B cell (primary cell): ENCODE measurements around the gene DCUN1D1. TPM values are rescaled to one million over a fixed set of nuclear protein-coding genes. Genes with fewer than 3 reads are reported as not detected.

Experiments used
- ATAC-seq: fragments of 200-7000 bp; cut with Tn5 transposase; one replicate; pipeline ENCODE4 v1.10.0; 2021; ENCODE audit warnings: low read depth, mild to moderate bottlenecking, moderate number of reproducible peaks, moderate library complexity
- CTCF ChIA-PET: fragments of 350-600 bp; sonication (Branson Sonifier 250); formaldehyde crosslinking; loops from one replicate; lab custom pipeline; 2021; ENCODE audit warnings: antibody characterized with exemption, inconsistent platforms; lab: Charles Lee
- POLR2A ChIA-PET: fragments of 350-600 bp; sonication (Branson Sonifier 250); formaldehyde crosslinking; loops from one replicate; lab custom pipeline; 2021; ENCODE audit warnings: antibody characterized with exemption; lab: Charles Lee
- DNase-seq: peaks from one replicate; pipeline ENCODE4 v3.0.0; 2013
- H2AFZ ChIP-seq: 2 replicates; pipeline ENCODE4 v1.6.1; 2012; ENCODE audit warnings: mild to moderate bottlenecking, low read depth, low read length; ENCODE audit not compliant: insufficient read depth, poor library complexity, severe bottlenecking
- H3K27ac ChIP-seq, 2 donors: 1 replicate in 1 of 2; 2 replicates in 1 of 2; pipeline ENCODE4 v1.5.1; 2012 to 2013; ENCODE audit warnings: low read length in 2 of 2, mild to moderate bottlenecking in 2 of 2, moderate library complexity in 1 of 2
- H3K27me3 ChIP-seq, 4 experiments: fragments of 200-600 bp in 1 of 4; sonication (generic) in 1 of 4; replicated peaks in 1 of 4; 1 replicate in 2 of 4; 2 replicates in 2 of 4; pipeline versions ENCODE4 v1.6.1 to v1.7.0; 2013 to 2016; ENCODE audit warnings: low read length in 3 of 4, mild to moderate bottlenecking in 2 of 4, mixed read lengths in 1 of 4, moderate library complexity in 1 of 4; ENCODE audit not compliant: insufficient read depth in 4 of 4, control insufficient read depth in 3 of 4; ENCODE audit errors: control extremely low read depth in 1 of 4
- H3K36me3 ChIP-seq, 2 experiments: replicated peaks in 1 of 2; 1 replicate in 1 of 2; 2 replicates in 1 of 2; pipeline versions ENCODE4 v1.6.1 to v1.7.1; 2013; ENCODE audit warnings: low read length in 1 of 2; ENCODE audit not compliant: insufficient read depth in 2 of 2, control insufficient read depth in 1 of 2; ENCODE audit errors: control extremely low read depth in 1 of 2, extremely low read depth in 1 of 2
- H3K4me1 ChIP-seq, 2 donors: fragments of 200-600 bp in 1 of 2; sonication (generic) in 1 of 2; 1 replicate in 1 of 2; 2 replicates in 1 of 2; pipeline versions ENCODE4 v1.5.1 to v1.6.1; 2013 to 2017; ENCODE audit warnings: low read length in 2 of 2; ENCODE audit not compliant: control insufficient read depth in 2 of 2, insufficient read depth in 2 of 2
- H3K4me2 ChIP-seq: replicated peaks from 2 replicates; pipeline ENCODE3; 2012; ENCODE audit warnings: mild to moderate bottlenecking, low read depth, low read length; ENCODE audit not compliant: poor library complexity, severe bottlenecking
- H3K4me3 ChIP-seq, 5 experiments: fragments of 200-600 bp in 1 of 5; sonication (generic) in 1 of 5; 1 replicate in 3 of 5; 2 replicates in 2 of 5; pipeline versions ENCODE4 v1.5.1 to v1.7.0; 2011 to 2016; ENCODE audit warnings: low read length in 4 of 5, mild to moderate bottlenecking in 4 of 5, low read depth in 2 of 5, control low read depth in 1 of 5, moderate library complexity in 1 of 5; ENCODE audit not compliant: insufficient read depth in 1 of 5; ENCODE audit errors: control extremely low read depth in 1 of 5, extremely low read depth in 1 of 5
- H3K79me2 ChIP-seq: fragments of 200-600 bp; sonication (generic); one replicate; pipeline ENCODE4 v1.6.0; 2016; ENCODE audit warnings: low read length; ENCODE audit not compliant: control insufficient read depth, insufficient read depth
- H3K9ac ChIP-seq: fragments of 200-600 bp; sonication (generic); 2 replicates; pipeline ENCODE4 v1.6.1; 2017; ENCODE audit warnings: mild to moderate bottlenecking, low read length, moderate library complexity
- H3K9me3 ChIP-seq, 3 donors: one replicate each; pipeline versions ENCODE4 v1.6.1 to v1.7.1; 2013; ENCODE audit warnings: low read length in 2 of 3; ENCODE audit not compliant: control insufficient read depth in 2 of 3, insufficient read depth in 1 of 3; ENCODE audit errors: control extremely low read depth in 1 of 3
- H4K20me1 ChIP-seq: 2 replicates; pipeline ENCODE4 v1.6.0; 2012; ENCODE audit warnings: mild to moderate bottlenecking, low read length; ENCODE audit not compliant: insufficient read depth, control insufficient read depth, poor library complexity, severe bottlenecking
- H3K27ac Mint-ChIP-seq: one replicate; pipeline ENCODE4 v1.8.0; 2021; ENCODE audit warnings: mixed read lengths
- H3K27me3 Mint-ChIP-seq: one replicate; pipeline ENCODE4 v1.8.0; 2021; ENCODE audit warnings: mixed read lengths
- H3K4me1 Mint-ChIP-seq: one replicate; pipeline ENCODE4 v1.8.0; 2021; ENCODE audit warnings: mixed read lengths
- H3K4me3 Mint-ChIP-seq: one replicate; pipeline ENCODE4 v1.8.0; 2021; ENCODE audit warnings: mixed read lengths
- H3K9me3 Mint-ChIP-seq: one replicate; pipeline ENCODE4 v1.8.0; 2022; ENCODE audit warnings: mixed read lengths; ENCODE audit not compliant: insufficient read depth
- CTCF ChIP-seq: fragments of 200-600 bp; IDR thresholded peaks from one replicate; pipeline ENCODE4 v1.8.0; 2022; ENCODE audit warnings: antibody characterized with exemption, mild to moderate bottlenecking
- EZH2 ChIP-seq: IDR thresholded peaks from 2 replicates; pipeline ENCODE4 v1.6.1; 2012; ENCODE audit warnings: borderline replicate concordance, low read depth, mild to moderate bottlenecking, moderate library complexity, low read length; ENCODE audit not compliant: insufficient read depth, poor library complexity, severe bottlenecking
- WGBS: methylation state at CpG from one replicate; pipeline ENCODE4 v1.1.5; 2013; ENCODE audit warnings: missing lambda C conversion rate; ENCODE audit not compliant: insufficient coverage; 5-methylcytosine and 5-hydroxymethylcytosine counted together
- intact Hi-C: fragments of 100-400 bp; cut with micrococcal nuclease; formaldehyde crosslinking; loops from one replicate; pipeline ENCODE4 v1.10.0; 2022
- polyA plus RNA-seq: library from polyadenylated mRNA; depleted of rRNA; stranded (reverse); fragments of >200 nt; gene quantifications from 2 replicates; pipeline ENCODE4 v1.2.3, GENCODE V29; 2012
- total RNA-seq, 2 donors: library from RNA; stranded (reverse); fragments of 120-200 nt in 1 of 2; gene quantifications; 1 replicate in 1 of 2; 2 replicates in 1 of 2; pipeline versions ENCODE4 v1.2.3 to v1.2.4, GENCODE V29; 2013 to 2022

The DCUN1D1 gene
- total and polyA plus RNA-seq, 2 donors (not counting 1 experiment from before 2014, with no cell fraction given) = 3.7 to 35.5 TPM

- no peaks in the 10 kb centered on the region for H3K4me1 Mint-ChIP-seq
- H3K27me3 Mint-ChIP-seq = no peaks in the 10 kb centered on the region
- no peak overlapping the region for H3K9ac ChIP-seq
- no peak for TF ChIP-seq EZH2
- TF ChIP-seq CTCF = no peak
- no peak overlapping the region for H3K4me2 ChIP-seq
- CTCF ChIA-PET = interaction anchor here (1.7 kb wide), 1 partner anchor 364 kb away, joined by 4 read pairs; no protein-coding TSS in a partner anchor
- H3K4me3 ChIP-seq = no peak overlapping the region
- H4K20me1 ChIP-seq = no peaks in the 10 kb centered on the region
- POLR2A ChIA-PET = no interaction called here
- no peaks in the 10 kb centered on the region for H3K4me1 ChIP-seq
- intact Hi-C loops = no loop called here
- ATAC-seq (no peak), DNase-seq (no peak)
- peaks cover 0 to 57% of the 10 kb centered on the region in 2 experiments for H3K36me3 ChIP-seq
- no peak overlapping the region for H3K4me3 Mint-ChIP-seq
- H3K27me3 ChIP-seq = no peaks in the 10 kb centered on the region
- WGBS = no CpG with 5 or more reads among the region's 3 CpGs
- no peak overlapping the region for H3K27ac ChIP-seq
- no peaks in the 10 kb centered on the region for H3K9me3 Mint-ChIP-seq
- H3K9me3 ChIP-seq = no peaks in the 10 kb centered on the region
- no peaks in the 10 kb centered on the region for H3K79me2 ChIP-seq
- no peak overlapping the region for H3K27ac Mint-ChIP-seq
- H2AFZ ChIP-seq = no peak overlapping the region
These were observed 38.3 kb upstream of the DCUN1D1 start for GRCh38 chr3:183018421-183019192.

- peaks cover 2 to 37% of the 10 kb centered on the region in 2 experiments for H3K36me3 ChIP-seq
- WGBS = no CpG with 5 or more reads among the region's 2 CpGs
- intact Hi-C loops = no loop called here
- no peaks in the 10 kb centered on the region for H3K4me1 ChIP-seq
- no peaks in the 10 kb centered on the region for H3K79me2 ChIP-seq
- no peak overlapping the region for H3K4me3 Mint-ChIP-seq
- H3K9me3 ChIP-seq = no peaks in the 10 kb centered on the region
- no peak overlapping the region for H3K4me3 ChIP-seq
- ChIA-PET CTCF (no interaction called here), POLR2A (no interaction called here)
- no peaks in the 10 kb centered on the region for H3K4me1 Mint-ChIP-seq
- H3K27ac ChIP-seq = no peak overlapping the region
- no peak overlapping the region for H2AFZ ChIP-seq
- no peak overlapping the region for H3K9ac ChIP-seq
- no peaks in the 10 kb centered on the region for H3K9me3 Mint-ChIP-seq
- no peaks in the 10 kb centered on the region for H3K27me3 ChIP-seq
- H3K4me2 ChIP-seq = no peak overlapping the region
- no peak overlapping the region for H3K27ac Mint-ChIP-seq
- no peak for TF ChIP-seq CTCF
- no peak for TF ChIP-seq EZH2
- DNase-seq = no peak
- ATAC-seq = no peak
- H3K27me3 Mint-ChIP-seq = no peaks in the 10 kb centered on the region
- H4K20me1 ChIP-seq = no peaks in the 10 kb centered on the region
These were observed 34.8 kb upstream of the DCUN1D1 start for GRCh38 chr3:183015185-183015584.
